GM12801 (cell line): Measurements from ENCODE around the gene C16orf95.

Source experiments
- TF ChIP-seq, protein P1 (sequence below): IDR thresholded peaks from one replicate; pipeline ENCODE4 v1.5.1; 2011; ENCODE audit warnings: control low read depth; ENCODE audit not compliant: insufficient read length; ENCODE audit errors: extremely low read depth

Gene C16orf95, protein sequence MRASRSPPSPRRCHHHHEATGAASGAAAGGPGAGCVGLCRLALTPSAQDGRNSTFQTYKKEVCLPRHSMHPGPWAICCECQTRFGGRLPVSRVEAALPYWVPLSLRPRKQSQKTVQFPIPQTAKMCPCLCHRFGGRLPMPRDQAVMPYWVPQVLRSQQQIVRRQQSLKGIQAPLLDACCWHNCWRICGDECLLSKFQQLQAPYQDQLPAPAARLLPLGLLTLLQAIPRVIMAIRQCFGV

DNA sequence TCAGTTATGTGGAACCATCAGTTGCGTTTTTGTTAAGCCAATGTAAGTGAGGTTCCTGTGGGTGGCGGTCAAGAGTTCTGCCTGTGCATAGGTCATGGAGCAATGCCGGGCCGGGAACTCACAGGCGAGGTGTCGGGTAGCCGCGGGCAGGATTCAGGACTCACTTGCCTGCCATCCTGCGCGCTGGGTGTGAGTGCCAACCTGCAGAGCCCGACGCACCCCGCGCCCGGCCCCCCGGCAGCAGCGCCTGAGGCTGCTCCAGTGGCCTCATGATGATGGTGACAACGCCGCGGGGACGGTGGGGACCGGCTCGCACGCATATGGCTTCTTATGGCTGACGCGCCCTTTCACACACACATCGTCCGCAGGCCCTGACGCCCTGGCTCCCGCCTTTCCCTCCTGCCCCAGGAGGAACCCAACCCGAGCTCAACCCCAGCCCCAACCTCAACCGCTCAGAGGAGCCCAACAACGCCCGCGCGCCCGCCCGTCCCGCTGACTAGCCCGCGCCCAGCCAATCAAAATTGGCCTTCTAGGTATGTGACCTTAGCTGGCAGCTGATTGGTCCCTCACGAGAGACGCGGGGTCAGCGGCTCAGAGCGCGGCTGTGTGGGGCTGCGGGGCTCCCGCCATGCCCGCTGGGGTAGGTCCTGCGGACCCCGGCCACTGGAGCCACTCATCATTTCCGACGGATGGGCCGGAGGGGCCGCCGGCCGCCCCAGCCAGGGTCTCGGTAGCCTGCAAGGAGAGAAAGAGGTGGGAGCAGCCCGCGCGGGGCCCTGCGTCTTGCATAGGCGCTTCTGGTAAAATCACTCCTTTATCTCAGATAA is at the start of gene C16orf95:
C16orf95 (minus strand) TSS at position 470 of the 827 bp plus-strand sequence; CDS start at position 320, 150 bp downstream.
- TF ChIP-seq, protein P1, sequence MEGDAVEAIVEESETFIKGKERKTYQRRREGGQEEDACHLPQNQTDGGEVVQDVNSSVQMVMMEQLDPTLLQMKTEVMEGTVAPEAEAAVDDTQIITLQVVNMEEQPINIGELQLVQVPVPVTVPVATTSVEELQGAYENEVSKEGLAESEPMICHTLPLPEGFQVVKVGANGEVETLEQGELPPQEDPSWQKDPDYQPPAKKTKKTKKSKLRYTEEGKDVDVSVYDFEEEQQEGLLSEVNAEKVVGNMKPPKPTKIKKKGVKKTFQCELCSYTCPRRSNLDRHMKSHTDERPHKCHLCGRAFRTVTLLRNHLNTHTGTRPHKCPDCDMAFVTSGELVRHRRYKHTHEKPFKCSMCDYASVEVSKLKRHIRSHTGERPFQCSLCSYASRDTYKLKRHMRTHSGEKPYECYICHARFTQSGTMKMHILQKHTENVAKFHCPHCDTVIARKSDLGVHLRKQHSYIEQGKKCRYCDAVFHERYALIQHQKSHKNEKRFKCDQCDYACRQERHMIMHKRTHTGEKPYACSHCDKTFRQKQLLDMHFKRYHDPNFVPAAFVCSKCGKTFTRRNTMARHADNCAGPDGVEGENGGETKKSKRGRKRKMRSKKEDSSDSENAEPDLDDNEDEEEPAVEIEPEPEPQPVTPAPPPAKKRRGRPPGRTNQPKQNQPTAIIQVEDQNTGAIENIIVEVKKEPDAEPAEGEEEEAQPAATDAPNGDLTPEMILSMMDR, result no peak

DNA sequence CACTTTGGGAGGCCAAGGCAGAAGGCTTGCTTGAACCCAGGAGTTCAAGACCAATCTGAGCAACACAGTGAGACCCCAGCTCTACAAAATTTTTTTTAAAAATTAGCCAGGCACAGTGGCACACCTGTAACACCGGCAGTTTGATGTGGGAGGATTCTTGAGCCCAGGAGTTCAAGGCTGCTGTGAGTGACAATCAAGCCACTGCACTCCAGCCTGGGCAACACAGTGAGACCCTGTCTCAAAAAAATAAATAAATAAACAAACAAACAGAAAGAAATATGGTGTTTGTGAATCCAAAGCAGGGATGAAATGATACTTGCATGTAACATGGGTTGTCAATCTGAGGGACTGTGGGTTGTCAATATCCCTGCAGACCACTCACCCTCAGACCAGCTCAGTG is 49.7 kb upstream of the C16orf95 start:
- TF ChIP-seq, protein P1, result no peak

DNA sequence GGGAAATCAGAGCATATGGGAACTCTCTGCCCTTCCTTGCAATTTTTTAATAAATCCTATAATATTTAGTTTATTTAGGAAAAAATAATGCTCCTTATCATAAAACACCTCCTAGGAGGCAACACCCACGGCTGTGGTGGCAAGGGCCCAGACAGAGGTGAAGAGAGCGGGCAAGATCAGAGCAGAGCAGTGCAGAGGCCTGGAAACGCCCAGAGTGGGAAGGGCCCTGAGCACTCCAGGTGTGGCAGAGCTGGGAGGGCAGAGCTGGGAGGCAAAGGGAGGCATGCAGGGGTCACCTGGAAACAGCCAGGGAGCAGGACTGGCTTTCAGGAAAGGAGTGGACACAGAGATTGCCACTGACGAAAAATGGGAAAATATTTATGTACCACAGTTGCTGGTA is 49.1 kb upstream of the C16orf95 start:
- TF ChIP-seq, protein P1, result no peak

DNA sequence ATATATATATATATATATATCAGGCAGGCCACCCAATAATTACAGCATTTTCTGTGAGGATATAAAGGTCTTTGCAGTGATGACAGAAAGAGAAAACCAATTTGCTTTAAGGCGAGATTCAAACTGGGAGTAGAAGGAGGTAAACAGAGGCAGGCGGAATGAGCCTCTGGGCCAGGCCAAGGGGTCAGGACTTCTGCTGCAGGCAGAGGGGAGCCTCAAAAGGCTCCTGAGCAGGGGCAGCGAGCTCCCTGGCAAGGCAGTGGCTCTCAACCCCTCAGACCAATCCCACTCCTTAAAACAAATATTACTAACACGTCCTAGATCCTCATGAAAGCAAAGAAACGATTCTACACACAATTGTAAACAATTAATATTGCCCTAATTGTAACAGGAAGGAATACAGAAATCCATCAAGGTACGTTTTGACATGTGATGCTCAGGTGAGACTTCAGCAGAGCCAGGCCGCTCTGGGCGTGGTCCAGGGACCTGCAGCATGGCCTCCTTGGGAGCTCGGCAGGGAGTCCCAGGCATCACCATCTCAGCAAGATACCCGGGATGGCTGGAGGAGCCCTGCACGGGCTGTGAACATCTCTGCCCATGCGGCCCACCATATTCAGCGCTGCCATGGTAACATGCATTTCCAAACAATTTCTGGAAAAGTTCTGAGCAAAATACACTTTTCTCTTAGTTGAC is 48.0 kb upstream of the C16orf95 start:
- TF ChIP-seq, protein P1, result no peak

DNA sequence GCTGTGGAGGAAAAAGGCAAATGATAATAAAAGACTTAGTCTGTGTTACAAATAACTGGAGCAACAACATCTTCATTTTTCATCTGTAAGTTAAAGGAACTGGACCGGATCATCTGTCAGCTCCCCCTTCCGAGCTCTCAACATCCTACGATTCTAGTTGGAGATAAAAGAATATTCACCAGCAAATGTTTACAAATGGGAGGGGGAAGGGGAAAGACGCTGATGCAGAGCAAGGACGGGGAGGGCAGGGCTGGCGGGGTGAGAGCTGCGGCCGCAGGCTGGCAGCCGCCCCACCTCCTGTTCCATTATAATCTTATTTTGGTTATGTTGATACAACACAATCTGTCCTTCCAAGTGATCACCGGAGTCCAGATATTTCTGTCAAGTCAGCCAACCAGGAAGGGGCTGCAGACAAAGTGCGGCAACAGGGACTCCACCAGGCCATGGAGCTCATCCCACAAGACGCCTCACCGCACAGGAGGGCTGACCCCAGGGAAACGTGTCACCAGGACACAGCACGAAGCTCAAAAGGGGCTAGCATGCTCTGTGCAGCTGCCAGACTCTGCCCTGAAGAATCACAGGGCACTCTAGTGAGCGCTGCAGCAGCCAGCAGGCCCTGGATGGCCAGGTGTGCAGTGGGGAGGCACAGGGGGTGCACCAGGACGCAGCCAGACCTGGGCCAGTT is 46.7 kb upstream of the C16orf95 start:
- TF ChIP-seq, protein P1, result no peak

DNA sequence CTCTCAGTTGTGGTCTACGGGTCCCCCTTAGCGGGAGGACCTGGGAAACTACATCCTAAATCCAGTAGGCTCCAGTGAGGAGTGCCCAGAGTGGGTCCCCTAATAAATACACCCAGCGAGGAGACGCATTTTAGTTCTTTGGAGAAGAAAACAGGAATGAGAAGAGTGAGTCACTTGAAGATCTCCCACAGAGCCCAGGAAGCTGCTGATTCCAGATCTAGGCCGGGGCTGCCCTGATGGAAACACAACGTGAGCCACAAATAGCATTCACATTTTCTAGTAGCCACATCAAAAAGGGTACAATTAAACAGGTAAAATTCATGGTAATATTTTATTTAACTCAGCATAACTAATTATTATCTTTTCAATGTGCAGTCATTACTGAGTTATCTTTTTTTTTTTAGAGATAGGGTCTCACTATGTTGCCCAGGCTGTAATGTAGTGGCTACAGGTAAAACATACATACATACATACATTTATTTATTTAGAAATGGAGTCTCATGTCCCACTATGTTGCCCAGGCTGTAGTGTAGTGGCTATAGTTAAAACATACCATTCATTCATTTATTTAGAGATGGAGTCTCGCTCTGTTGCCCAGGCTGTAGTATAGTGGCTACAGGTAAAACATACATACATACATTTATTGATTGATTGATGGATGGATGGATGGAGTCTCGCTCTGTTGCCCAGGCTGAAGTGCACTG is 44.9 kb upstream of the C16orf95 start:
- TF ChIP-seq, protein P1, result no peak
